Stimulated activated CD4-positive, alpha-beta T cell treated with anti-CD3 and anti-CD28 coated beads, Interleukin-1b, Interleukin-23, amount 100 ng/mL, for 4 hours (primary cell): Measurements from ENCODE around the gene SEMA6D.

ENCODE experiments used
- DNase-seq, 2 donors: peaks; one replicate each; pipeline ENCODE4 v3.0.0-alpha.2; 2020; ENCODE audit warnings: low read depth in 2 of 2

SEMA6D gene

DNA sequence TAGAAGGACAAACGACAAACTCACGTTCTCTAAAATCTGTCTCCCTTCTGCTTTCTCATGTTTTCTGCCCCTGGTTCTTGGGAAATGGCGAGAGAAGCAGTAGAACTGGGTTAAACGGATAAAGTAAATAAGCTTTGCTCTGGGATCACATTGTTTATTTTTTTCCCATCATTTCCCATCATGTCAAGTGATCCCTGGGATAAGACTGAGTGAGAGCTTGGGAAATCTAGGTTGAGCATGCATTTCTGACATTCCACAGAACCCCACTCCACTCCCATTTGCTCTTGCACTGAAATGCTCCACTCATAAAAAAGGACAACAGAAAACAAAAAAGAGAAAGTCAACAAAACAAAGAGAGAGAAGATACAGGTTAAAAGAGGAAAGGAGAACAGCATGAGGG lies 69.1 kb downstream of the SEMA6D start:
- DNase-seq, result no peak

DNA sequence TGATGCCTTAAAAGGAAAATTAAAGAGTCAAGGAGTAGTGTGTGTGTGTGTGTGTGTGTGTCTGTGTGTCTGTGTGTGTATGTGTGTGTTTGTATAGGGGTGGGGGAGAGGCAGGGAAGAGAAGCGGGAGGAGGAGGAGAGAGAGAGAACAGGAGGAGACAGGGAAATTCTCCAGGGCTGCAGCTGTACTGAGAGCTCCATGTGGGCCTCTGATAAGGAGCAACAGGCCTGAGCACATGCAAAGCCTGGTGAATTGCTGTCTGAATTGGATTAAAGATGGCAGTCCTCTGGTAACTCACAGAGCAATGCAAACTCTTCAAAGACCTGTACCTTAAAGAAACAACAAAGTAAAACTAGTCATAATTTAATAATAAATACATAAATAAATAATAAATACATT lies 70.6 kb downstream of the SEMA6D start:
- no peak for DNase-seq

- DNase-seq, result no peak
Measured at GRCh38 chr15:47788685-47789084, 71.4 kb downstream of the SEMA6D start.

DNA sequence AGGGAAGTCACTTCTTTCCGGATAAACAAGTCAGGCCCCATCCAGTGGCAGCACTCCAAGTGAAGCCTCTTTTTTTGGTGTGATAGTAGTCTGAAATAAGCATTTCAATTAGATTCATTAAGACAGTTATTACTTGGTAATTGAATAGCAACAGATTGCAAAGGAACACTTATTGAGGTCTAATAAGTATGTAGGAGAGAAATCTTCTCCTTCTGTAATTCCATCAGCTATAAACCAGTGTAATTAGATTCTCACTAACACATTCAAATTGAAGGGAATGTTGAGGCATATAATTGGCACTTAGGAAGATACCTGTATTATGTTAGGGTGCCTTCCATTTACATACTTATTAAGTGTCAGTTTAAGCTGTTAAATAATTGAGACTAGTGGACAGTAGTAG lies 73.9 kb downstream of the SEMA6D start:
- no peak for DNase-seq

GRCh38 chr15:47792231-47792630 lies 74.9 kb downstream of the SEMA6D start:
- no peak for DNase-seq

DNA sequence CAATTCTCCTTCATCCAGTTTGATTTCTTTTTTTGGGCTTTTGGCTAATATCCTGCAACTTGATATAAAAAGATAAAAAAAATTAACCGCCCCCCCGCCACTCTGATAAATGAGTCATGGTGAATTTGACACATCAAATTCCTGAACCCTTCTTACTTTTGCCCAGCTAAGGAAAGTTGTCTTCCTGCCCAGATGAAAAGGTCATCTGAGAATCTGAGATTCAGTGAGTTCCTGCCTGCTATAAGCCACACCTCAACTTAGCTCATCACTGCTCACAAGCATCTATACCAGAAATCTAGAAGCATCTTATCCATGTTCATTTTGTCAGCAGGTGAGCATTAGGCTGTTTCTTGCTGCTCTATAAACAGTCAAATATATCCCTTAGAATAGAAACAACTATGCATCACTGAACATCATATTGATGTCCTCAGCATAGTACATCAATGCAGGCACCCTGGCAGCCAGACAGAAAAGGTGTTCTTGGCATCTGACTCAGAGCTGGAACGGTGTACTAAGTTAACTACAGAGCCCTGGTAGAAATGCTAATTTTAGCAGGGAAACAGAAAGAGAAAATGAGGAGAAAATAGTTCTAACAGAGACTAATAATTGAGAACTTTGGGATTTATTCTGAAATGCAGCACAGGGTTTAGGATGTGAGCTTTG lies 77.1 kb downstream of the SEMA6D start:
- no peak for DNase-seq

DNA sequence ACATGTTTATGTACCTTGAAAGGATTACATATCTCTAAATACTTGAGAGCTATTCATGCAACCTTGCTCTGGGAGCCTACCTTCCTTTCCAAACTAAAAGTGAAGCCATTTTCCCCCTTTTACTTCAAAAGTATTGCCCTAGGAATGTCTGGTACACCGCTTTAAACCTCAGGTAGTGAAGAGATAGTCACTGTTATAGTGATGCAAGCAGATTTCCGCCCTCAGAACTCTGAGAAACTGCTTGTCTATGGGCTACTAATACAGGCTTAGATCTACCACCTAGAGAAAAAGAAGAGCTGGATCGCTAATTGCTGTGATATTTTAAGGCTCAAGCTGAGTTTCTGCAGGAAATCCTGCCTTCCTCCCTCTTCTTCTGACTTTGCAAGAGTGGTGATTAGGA lies 78.6 kb downstream of the SEMA6D start:
- no peak for DNase-seq

- no peak for DNase-seq
Measured at GRCh38 chr15:47796339-47796738, 79.0 kb downstream of the SEMA6D start.

- DNase-seq, result no peak
Measured at GRCh38 chr15:47796830-47797229, 79.5 kb downstream of the SEMA6D start.

GRCh38 chr15:47801522-47801921 lies 84.2 kb downstream of the SEMA6D start:
- DNase-seq, result no peak

DNA sequence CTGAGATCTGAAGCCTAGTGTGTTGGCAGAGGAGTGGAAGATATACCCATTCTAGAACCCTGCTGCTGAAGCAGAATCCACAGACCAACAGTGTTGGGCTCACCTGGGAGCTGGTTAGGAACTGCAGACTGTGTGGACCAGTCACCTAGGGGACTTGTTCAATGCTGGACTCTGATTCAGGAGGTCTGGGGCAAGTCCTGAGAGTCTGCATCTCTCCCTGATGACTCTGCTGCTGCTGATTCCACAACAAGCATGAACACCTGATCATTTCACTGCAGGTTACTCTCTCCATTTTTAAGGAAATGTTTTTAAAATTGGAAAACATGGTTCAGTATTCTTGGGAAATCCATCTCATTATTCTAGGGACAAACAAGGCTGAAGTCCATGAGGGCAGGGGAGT lies 84.9 kb downstream of the SEMA6D start:
- no peak for DNase-seq

DNA sequence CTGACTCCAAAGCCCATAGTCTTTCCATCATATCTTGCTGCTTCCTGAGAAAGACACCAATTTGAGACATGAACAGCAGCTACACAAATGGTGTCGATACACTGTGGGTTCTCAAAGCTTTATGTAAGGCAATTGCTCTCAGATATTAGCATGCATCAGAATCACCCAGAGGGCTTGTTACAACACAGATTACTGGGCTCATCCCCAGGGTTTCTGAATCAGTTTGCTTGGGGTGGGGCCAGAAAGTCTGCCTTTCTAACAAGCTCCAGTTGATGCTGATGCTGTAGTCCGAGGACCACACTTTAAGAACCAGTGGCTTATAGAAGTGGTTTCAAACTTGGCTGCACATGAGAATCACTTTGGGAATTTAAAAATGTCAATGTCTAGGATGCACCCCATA lies 86.5 kb downstream of the SEMA6D start:
- DNase-seq, result no peak

GRCh38 chr15:47804733-47805132 lies 87.4 kb downstream of the SEMA6D start:
- no peak for DNase-seq

GRCh38 chr15:47806008-47806407 lies 88.7 kb downstream of the SEMA6D start:
- no peak for DNase-seq

DNA sequence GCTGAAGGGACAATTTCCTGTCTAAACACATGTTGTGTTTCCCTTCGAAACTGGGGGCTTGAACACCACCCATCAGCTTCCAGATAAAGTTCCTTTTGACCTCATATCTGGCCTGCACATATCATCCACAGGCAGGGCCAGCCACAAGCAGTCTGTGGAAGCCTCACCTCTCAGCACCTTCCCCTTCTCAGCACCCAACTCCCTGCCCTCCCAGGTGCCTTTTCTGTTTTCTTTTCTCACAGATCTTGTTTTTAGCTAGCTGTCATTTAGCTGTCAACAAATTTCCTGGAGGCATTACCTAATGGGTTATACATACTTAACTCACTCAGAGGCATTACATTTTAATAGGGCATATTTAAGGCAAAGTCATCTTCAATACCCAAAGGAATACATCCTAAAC lies 93.9 kb downstream of the SEMA6D start:
- DNase-seq, result no peak

- DNase-seq, result no peak
Measured at GRCh38 chr15:47812470-47812999, 95.2 kb downstream of the SEMA6D start.

GRCh38 chr15:47813748-47814384 lies 96.6 kb downstream of the SEMA6D start:
- no peak for DNase-seq

- DNase-seq, result no peak
Measured at GRCh38 chr15:47814620-47815019, 97.3 kb downstream of the SEMA6D start.

DNA sequence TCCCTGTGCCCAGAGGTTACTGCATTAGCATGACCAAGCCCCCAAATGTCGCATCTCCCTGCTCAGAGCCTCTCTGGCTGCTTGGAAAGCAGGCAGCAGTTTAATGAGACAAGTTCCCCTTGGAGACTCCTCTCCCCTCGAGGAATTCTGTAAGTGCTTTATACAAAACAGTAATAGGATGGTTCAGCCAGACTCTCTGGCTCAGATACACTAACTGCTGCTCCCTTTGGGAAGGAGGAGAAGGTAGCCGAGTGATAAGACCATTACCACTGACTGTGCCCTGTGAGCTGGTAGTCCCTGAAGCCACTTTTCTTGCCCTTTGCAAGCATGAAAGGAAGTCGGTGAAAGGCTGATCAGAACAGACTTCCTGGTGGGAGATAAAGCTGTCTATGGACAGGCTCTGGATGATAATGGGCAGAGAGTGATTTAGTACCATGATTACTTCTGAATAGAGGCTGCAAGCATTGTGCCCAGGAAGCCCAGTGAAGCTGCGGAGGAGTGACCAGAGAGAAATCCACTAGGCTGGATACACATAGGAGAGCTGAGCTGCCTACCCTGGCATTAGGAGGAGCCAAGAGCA lies 100.8 kb downstream of the SEMA6D start:
- no peak for DNase-seq

- no peak for DNase-seq
Measured at GRCh38 chr15:47819158-47819557, 101.9 kb downstream of the SEMA6D start.

DNA sequence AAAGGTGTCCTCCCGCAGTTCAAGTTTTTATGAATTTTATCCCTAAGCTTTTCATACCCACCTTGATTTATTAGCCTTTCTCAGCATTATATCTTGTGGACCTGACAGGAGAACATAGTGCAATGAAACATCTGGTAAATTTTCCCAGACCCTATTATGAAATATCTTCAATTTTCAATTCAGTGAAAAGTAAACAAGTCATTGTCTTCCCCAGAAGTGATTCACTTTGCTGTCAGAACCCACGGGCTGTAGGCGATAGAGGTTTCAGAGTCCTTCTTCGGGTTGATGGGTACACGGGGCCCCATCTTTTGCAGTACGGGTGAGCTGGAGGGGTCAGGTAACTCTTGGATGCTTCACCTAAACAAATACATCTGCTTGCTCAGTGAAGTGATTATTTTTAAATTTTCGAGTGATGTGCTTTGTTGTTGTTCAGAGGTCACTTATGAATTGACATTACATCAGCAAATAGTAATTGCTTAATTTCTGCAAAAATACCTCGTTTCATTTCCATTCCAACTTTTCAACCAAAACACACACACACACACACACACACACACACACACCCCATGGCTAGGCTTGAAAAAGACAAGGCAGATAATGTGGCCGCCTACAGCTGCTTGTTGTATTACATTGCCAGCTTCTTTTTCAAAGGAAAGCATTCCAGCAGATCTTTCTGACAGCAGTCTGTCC lies 102.9 kb downstream of the SEMA6D start:
- DNase-seq, result no peak

- no peak for DNase-seq
Measured at GRCh38 chr15:47820747-47821319, 103.5 kb downstream of the SEMA6D start.
